ENCODE measurements around the gene CD33. TPM values are rescaled to one million over a fixed set of nuclear protein-coding genes. Genes with fewer than 3 reads are reported as not detected.

Gene CD33
- total RNA-seq, 1 experiment from 2014 or later = 0.35 TPM

DNA sequence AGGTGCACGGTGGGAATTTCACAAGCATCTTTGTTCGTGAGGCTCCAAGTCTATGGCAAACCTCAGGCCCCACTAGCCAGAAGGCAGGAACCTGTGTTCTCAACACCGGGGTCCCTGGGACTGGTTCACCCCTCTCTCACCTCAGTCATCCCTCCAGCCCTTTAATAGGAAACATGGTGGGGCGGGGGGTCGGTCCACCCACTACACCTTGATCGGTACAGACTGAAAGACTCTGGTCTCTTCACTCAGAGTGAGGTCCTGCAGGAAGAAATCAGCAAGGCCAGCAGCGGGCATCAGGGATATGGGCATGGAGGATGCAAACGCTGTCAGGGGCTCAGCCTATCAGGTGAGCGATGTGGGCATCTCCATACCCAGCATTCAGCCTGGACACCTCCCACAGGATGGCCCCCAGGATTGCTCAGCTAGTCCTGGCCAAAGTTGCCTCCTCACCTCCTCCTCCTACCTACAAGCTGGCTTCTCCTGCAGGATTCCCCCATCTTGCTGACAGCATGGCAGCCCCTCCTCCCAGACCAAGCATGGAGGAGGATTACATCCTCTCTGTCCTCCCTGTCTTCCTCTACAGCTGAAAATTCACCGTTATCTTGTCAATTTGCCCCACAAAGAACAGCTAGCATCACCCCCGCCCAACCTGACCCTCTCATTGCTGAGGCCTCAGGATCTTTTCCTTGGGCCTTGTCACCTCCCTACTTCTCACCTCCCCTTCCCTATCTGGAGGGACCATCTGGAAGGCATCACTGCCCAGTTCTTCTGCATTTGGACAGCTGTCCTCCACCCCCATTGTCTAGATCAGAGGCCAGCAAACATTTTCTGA lies 37.3 kb upstream of the CD33 start:
- no peak for DNase-seq
- H3K4me1 ChIP-seq (ENCODE audit: insufficient read depth, low read length) = no peaks in the 10 kb centered on the region
- no peak overlapping the region for H3K23ac ChIP-seq (ENCODE audit: insufficient read length, low read depth, low read length)
- no peak overlapping the region for H3K18ac ChIP-seq (ENCODE audit: insufficient read length, low read depth, low read length)
- H4K20me1 ChIP-seq (ENCODE audit: control insufficient read depth, insufficient read depth, insufficient read length) = no peaks in the 10 kb centered on the region
- Mint-ChIP-seq H3K27me3 (ENCODE audit: low read depth) (peaks cover 29% of the 10 kb centered on the region), H3K27ac (no peak overlapping the region), H3K36me3 (ENCODE audit: insufficient read depth in 1 of 3, low read depth in 3 of 3) (no peaks in the 10 kb centered on the region; a peak in 1 of 7 replicates), H3K4me3 (no peak overlapping the region), H3K4me1 (no peaks in the 10 kb centered on the region), H3K9me3 (peaks cover 0 to 57% of the 10 kb centered on the region in 2 experiments; a peak in 2 of 5 replicates)
- H3K14ac ChIP-seq (ENCODE audit: insufficient read depth, low read length) = no peak overlapping the region
- H3K79me1 ChIP-seq (ENCODE audit: insufficient read depth, low read depth, low read length, poor library complexity, severe bottlenecking) = no peaks in the 10 kb centered on the region
- TF ChIP-seq, protein P1, sequence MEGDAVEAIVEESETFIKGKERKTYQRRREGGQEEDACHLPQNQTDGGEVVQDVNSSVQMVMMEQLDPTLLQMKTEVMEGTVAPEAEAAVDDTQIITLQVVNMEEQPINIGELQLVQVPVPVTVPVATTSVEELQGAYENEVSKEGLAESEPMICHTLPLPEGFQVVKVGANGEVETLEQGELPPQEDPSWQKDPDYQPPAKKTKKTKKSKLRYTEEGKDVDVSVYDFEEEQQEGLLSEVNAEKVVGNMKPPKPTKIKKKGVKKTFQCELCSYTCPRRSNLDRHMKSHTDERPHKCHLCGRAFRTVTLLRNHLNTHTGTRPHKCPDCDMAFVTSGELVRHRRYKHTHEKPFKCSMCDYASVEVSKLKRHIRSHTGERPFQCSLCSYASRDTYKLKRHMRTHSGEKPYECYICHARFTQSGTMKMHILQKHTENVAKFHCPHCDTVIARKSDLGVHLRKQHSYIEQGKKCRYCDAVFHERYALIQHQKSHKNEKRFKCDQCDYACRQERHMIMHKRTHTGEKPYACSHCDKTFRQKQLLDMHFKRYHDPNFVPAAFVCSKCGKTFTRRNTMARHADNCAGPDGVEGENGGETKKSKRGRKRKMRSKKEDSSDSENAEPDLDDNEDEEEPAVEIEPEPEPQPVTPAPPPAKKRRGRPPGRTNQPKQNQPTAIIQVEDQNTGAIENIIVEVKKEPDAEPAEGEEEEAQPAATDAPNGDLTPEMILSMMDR (conservative IDR thresholded peaks at IDR 0.05) = no peak
- no peak overlapping the region for H2BK120ac ChIP-seq (ENCODE audit: low read depth, low read length, poor library complexity, severe bottlenecking)
- H3K56ac ChIP-seq (ENCODE audit: insufficient read length, low read depth, low read length) = no peak overlapping the region
- H3K79me2 ChIP-seq (ENCODE audit: insufficient read depth, low read length) = no peaks in the 10 kb centered on the region
- H2BK15ac ChIP-seq (ENCODE audit: low read depth, low read length) = no peak overlapping the region
- no peak overlapping the region for H3K9ac ChIP-seq (ENCODE audit: extremely low read depth, insufficient read length, low read length)
- WGBS (ENCODE audit: extremely low coverage, insufficient read length, low lambda C conversion rate) = no CpG with 5 or more reads among the region's 11 CpGs
- no peak overlapping the region for H3T11ph ChIP-seq (ENCODE audit: low read length)
- H4K5ac ChIP-seq (ENCODE audit: insufficient read length, low read depth, low read length) = no peak overlapping the region
- H3K4me2 ChIP-seq (ENCODE audit: insufficient read depth, insufficient read length, low read length) = no peak overlapping the region
- no peak overlapping the region for H3K4ac ChIP-seq (ENCODE audit: low read depth, low read length)
- H2AK5ac ChIP-seq (ENCODE audit: insufficient read length, low read length) = no peak overlapping the region
- no peak overlapping the region for H4K91ac ChIP-seq (ENCODE audit: insufficient read length, low read depth, low read length)
- H2AFZ ChIP-seq (ENCODE audit: low read length) = no peak overlapping the region
- no peak overlapping the region for H2BK12ac ChIP-seq (ENCODE audit: insufficient read length, low read depth, low read length)
- H3K23me2 ChIP-seq (ENCODE audit: insufficient read length, low read depth, low read length, poor library complexity, severe bottlenecking) = peaks cover 2% of the 10 kb centered on the region
- no peaks in the 10 kb centered on the region for H3K9me3 ChIP-seq (ENCODE audit: control insufficient read depth, low read depth, low read length)
- H2BK20ac ChIP-seq (ENCODE audit: low read depth, low read length, poor library complexity, severe bottlenecking) = no peak overlapping the region
- H4K8ac ChIP-seq (replicated peaks; ENCODE audit: insufficient read length, low read depth, low read length) = no peak overlapping the region
- H3K27me3 ChIP-seq (ENCODE audit: insufficient read depth, low read length) = no peaks in the 10 kb centered on the region; the same call in 1 of the 2 replicates
- H2BK5ac ChIP-seq (ENCODE audit: insufficient read length, low read length) = no peak overlapping the region
- H3K27ac ChIP-seq (ENCODE audit: insufficient read length, low read depth, low read length) = no peak overlapping the region

All from H9 (cell line).